HCT116 (cell line): ENCODE results near the gene WASF2. TPM values are rescaled to one million over a fixed set of nuclear protein-coding genes. Genes with fewer than 3 reads are reported as not detected.

Source experiments
- ATAC-seq: fragments of 200-7000 bp; cut with Tn5 transposase; 2 replicates; pipeline ENCODE4 v1.9.1; 2020; ENCODE audit warnings: mild to moderate bottlenecking, moderate library complexity
- BruUV-seq: library from RNA; stranded (reverse); fragments of 400-500 nt; replicated peaks from 2 replicates; lab custom pipeline; 2021; lab: Mats Ljungman, UMichigan
- CTCF ChIA-PET: fragments of 300-600 bp; sonication (Branson Sonifier 250); formaldehyde crosslinking; loops from one replicate; lab custom pipeline; 2021; ENCODE audit warnings: antibody characterized with exemption; lab: Charles Lee
- POLR2A ChIA-PET: fragments of 300-600, 350-600 bp; sonication (Branson Sonifier 250); formaldehyde crosslinking; loops from one replicate; lab custom pipeline; 2021; ENCODE audit warnings: antibody characterized with exemption; lab: Charles Lee
- RAD21 ChIA-PET, 2 experiments: fragments of 300-600 bp; sonication (Branson Sonifier 250); formaldehyde crosslinking; loops; one replicate each; lab custom pipeline; 2023; ENCODE audit warnings: low total read pairs in 2 of 2; ENCODE audit not compliant: uncharacterized antibody in 2 of 2, unreplicated experiment in 2 of 2, low non-redundant PET in 1 of 2; lab: Charles Lee
- DNase-seq: peaks from one replicate; pipeline ENCODE4 v3.0.0-alpha.2; 2010; ENCODE audit warnings: low read depth, low spot score
- H2AFZ ChIP-seq: fragments of 200-600 bp; shearing (Covaris generic), sonication (generic); 2 replicates; pipeline ENCODE4 v1.6.1; 2017; ENCODE audit warnings: low read depth, mixed run types, mixed read lengths, antibody characterized with exemption, low read length; ENCODE audit not compliant: poor library complexity, severe bottlenecking
- H3K27ac ChIP-seq: 2 replicates; pipeline ENCODE4 v1.5.1; 2012; ENCODE audit warnings: low read depth, low read length
- H3K27me3 ChIP-seq: fragments of 200-600 bp; sonication (generic); 2 replicates; pipeline ENCODE4 v1.6.1; 2016; ENCODE audit warnings: mixed run types, low read length, mixed read lengths; ENCODE audit not compliant: insufficient read depth
- H3K36me3 ChIP-seq, 2 experiments: fragments of 200-500 bp in 1 of 2; fragments of 200-600 bp in 1 of 2; sonication (Bioruptor generic) in 1 of 2; sonication (generic) in 1 of 2; 2 replicates each; pipeline versions ENCODE4 v1.5.1 to v1.6.1; 2014 to 2016; ENCODE audit warnings: low read length in 2 of 2, inconsistent platforms in 1 of 2, mixed read lengths in 1 of 2, mixed run types in 1 of 2; ENCODE audit not compliant: insufficient read depth in 2 of 2, control insufficient read depth in 1 of 2
- H3K4me1 ChIP-seq, 2 experiments: fragments of 200-600 bp in 1 of 2; sonication (generic) in 1 of 2; 2 replicates each; pipeline versions ENCODE4 v1.5.1 to v1.6.1; 2012 to 2017; ENCODE audit warnings: low read length in 2 of 2, inconsistent platforms in 1 of 2, mild to moderate bottlenecking in 1 of 2, mixed read lengths in 1 of 2, mixed run types in 1 of 2, moderate library complexity in 1 of 2; ENCODE audit not compliant: insufficient read depth in 2 of 2, control insufficient read depth in 1 of 2
- H3K4me2 ChIP-seq: fragments of 200-600 bp; sonication (generic); 2 replicates; pipeline ENCODE4 v1.6.1; 2017; ENCODE audit warnings: mixed run types, low read length, mixed read lengths
- H3K4me3 ChIP-seq, 2 experiments: fragments of 200-600 bp in 1 of 2; sonication (generic) in 1 of 2; replicated peaks in 1 of 2; 2 replicates each; pipeline ENCODE4 v1.5.1; 2011 to 2016; ENCODE audit warnings: low read length in 2 of 2, control low read depth in 1 of 2, low read depth in 1 of 2, mild to moderate bottlenecking in 1 of 2, mixed read lengths in 1 of 2, mixed run types in 1 of 2
- H3K79me2 ChIP-seq: fragments of 200-600 bp; sonication (generic); 2 replicates; pipeline ENCODE4 v1.6.1; 2017; ENCODE audit warnings: mild to moderate bottlenecking, mixed run types, low read length, moderate library complexity, mixed read lengths; ENCODE audit not compliant: insufficient read depth
- H3K9ac ChIP-seq: fragments of 200-600 bp; sonication (generic); 2 replicates; pipeline ENCODE4 v1.6.1; 2016; ENCODE audit warnings: low read length, mixed read lengths
- H3K9me2 ChIP-seq: fragments of 200-600 bp; sonication (generic), shearing (Covaris generic); 2 replicates; pipeline ENCODE4 v1.6.1; 2017; ENCODE audit warnings: mixed run types, mild to moderate bottlenecking, moderate library complexity; ENCODE audit not compliant: insufficient read depth
- H3K9me3 ChIP-seq, 2 experiments: fragments of 200-500 bp in 1 of 2; fragments of 200-600 bp in 1 of 2; sonication (Bioruptor generic) in 1 of 2; sonication (generic) in 1 of 2; 2 replicates each; pipeline ENCODE4 v1.6.1; 2014 to 2017; ENCODE audit warnings: low read length in 2 of 2, mixed read lengths in 2 of 2, inconsistent platforms in 1 of 2, low read depth in 1 of 2, mild to moderate bottlenecking in 1 of 2, mixed run types in 1 of 2, moderate library complexity in 1 of 2; ENCODE audit not compliant: control insufficient read depth in 1 of 2, insufficient read depth in 1 of 2
- H4K20me1 ChIP-seq: fragments of 200-600 bp; sonication (generic), shearing (Covaris generic); 2 replicates; pipeline ENCODE4 v1.6.1; 2017; ENCODE audit warnings: mixed run types, mild to moderate bottlenecking, moderate library complexity; ENCODE audit not compliant: insufficient read depth
- CBX3 ChIP-seq: IDR thresholded peaks from 2 replicates; pipeline ENCODE4 v1.6.1; 2012; ENCODE audit warnings: low read depth
- CEBPB ChIP-seq: IDR thresholded peaks from 2 replicates; pipeline ENCODE4 v1.6.1; 2012; ENCODE audit warnings: low read depth
- ELF1 ChIP-seq: IDR thresholded peaks from 2 replicates; pipeline ENCODE4 v1.6.1; 2012; ENCODE audit warnings: low read depth, borderline replicate concordance
- FOSL1 ChIP-seq: IDR thresholded peaks from 2 replicates; pipeline ENCODE4 v1.6.1; 2012; ENCODE audit warnings: low read depth
- JUND ChIP-seq: IDR thresholded peaks from 2 replicates; pipeline ENCODE4 v1.6.1; 2012
- POLR2A ChIP-seq: IDR thresholded peaks from 2 replicates; pipeline ENCODE4 v1.7.0; 2011; ENCODE audit warnings: borderline replicate concordance; ENCODE audit not compliant: insufficient read depth, insufficient read length; ENCODE audit errors: extremely low read depth
- POLR2AphosphoS5 ChIP-seq: IDR thresholded peaks from 2 replicates; pipeline ENCODE4 v1.6.1; 2011; ENCODE audit warnings: mild to moderate bottlenecking, low read depth, low read length, moderate library complexity
- RAD21 ChIP-seq: IDR thresholded peaks from 2 replicates; pipeline ENCODE4 v1.6.1; 2012; ENCODE audit warnings: low read depth, mild to moderate bottlenecking
- SIN3A ChIP-seq: IDR thresholded peaks from 2 replicates; pipeline ENCODE4 v1.6.1; 2012; ENCODE audit warnings: low read depth
- SP1 ChIP-seq: IDR thresholded peaks from 2 replicates; pipeline ENCODE4 v1.6.1; 2012; ENCODE audit warnings: low read depth
- SRF ChIP-seq: IDR thresholded peaks from 2 replicates; pipeline ENCODE4 v1.6.1; 2012; ENCODE audit warnings: low read depth
- TCF7L2 ChIP-seq: IDR thresholded peaks from 2 replicates; pipeline ENCODE4 v1.7.0; 2011; ENCODE audit warnings: borderline replicate concordance, inconsistent platforms; ENCODE audit not compliant: insufficient read depth, insufficient read length; ENCODE audit errors: extremely low read depth
- YY1 ChIP-seq: IDR thresholded peaks from 2 replicates; pipeline ENCODE4 v1.6.1; 2011; ENCODE audit warnings: low read length, low read depth, moderate library complexity, mild to moderate bottlenecking; ENCODE audit not compliant: insufficient replicate concordance; ENCODE audit errors: extremely low read depth
- ZFX ChIP-seq: fragments of 450-650 bp; IDR thresholded peaks from 2 replicates; pipeline ENCODE4 v1.6.1; 2017
- intact Hi-C: fragments of 100-400 bp; cut with micrococcal nuclease; formaldehyde crosslinking; loops from 2 replicates; pipeline ENCODE4 v1.10.0; 2022
- total RNA-seq: library from RNA; stranded (reverse); gene quantifications from one replicate; pipeline ENCODE4 v1.2.1, GENCODE V29; 2021; ENCODE audit not compliant: unreplicated experiment
- TF ChIP-seq, protein P1 (sequence below), 3 experiments: fragments of 200-600 bp in 1 of 3; sonication (generic) in 1 of 3; IDR thresholded peaks in 2 of 3; conservative IDR thresholded peaks in 1 of 3; 2 replicates each; pipeline ENCODE4 v1.5.1; 2012 to 2017; ENCODE audit warnings: low read depth in 2 of 3, low read length in 2 of 3, antibody characterized with exemption in 1 of 3, borderline replicate concordance in 1 of 3, control low read depth in 1 of 3, mild to moderate bottlenecking in 1 of 3, mixed read lengths in 1 of 3, mixed run types in 1 of 3, moderate library complexity in 1 of 3; ENCODE audit not compliant: insufficient read depth in 1 of 3
- TF ChIP-seq, protein P2 (sequence below): IDR thresholded peaks from 2 replicates; pipeline ENCODE4 v1.6.1; 2012; ENCODE audit warnings: low read depth
- TF ChIP-seq, protein P3 (sequence below): IDR thresholded peaks from 2 replicates; pipeline ENCODE4 v1.6.1; 2011; ENCODE audit warnings: mild to moderate bottlenecking, low read length, moderate library complexity; ENCODE audit not compliant: insufficient replicate concordance; ENCODE audit errors: extremely low read depth
- TF ChIP-seq, protein P4 (sequence below): IDR thresholded peaks from 2 replicates; pipeline ENCODE4 v1.6.1; 2012

WASF2 gene
- total RNA-seq, 1 experiment from 2014 or later = 111 TPM

DNA sequence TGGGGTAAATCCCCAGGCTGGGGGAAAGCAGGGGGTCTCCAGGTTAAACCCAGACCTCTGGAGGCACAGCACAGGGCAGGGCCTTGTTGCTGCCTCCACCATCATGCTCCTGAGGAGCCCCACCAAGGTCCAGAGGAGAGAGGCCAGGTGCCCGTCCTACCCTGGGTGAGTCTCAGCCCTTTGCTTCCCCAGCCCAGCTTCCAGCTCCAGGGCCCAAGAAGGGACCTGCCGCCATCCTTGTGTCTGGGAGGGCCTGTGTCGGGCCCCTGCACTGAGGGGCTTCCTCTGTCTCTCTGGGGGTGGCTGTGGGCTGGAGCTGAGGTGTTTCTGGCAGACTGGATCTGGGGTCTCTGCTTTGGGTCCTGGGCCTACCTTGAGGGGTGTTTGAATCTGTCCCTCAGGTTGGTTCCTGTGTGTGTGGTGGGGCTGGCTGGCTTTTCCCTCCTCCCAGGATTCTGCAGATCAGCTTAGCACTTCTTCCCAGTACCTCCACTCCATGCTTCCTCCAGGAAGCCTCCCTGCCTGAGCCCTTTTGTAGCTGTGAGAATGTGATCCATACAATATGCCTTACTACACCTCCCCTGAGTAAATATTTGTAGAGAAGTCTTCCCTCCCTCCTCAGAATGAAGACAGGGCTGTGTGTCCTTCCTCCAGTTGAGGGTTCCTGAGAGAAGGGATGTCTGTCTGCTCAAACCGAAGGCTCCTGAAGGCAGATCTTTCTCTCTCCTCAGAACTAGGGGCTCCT is 91.4 kb downstream of the WASF2 start:
- no peaks in the 10 kb centered on the region for H3K9me3 ChIP-seq
- ChIA-PET CTCF (interaction anchor here (4.2 kb wide), 1 partner anchor 98 kb away, joined by 65 read pairs; no protein-coding TSS in a partner anchor), POLR2A (no interaction called here), RAD21 (no interaction called here)
- H3K27me3 ChIP-seq = no peaks in the 10 kb centered on the region
- intact Hi-C loops = loop anchor here (5.0 kb wide), 1 partner anchor 264 kb away; no protein-coding TSS in a partner anchor
- ATAC-seq (no peak), DNase-seq (no peak)
- H2AFZ ChIP-seq = no peak overlapping the region
- H3K9me2 ChIP-seq = no peaks in the 10 kb centered on the region
- H4K20me1 ChIP-seq = no peaks in the 10 kb centered on the region
- no peak overlapping the region for H3K4me3 ChIP-seq
- BruUV-seq = no TSS peak
- H3K9ac ChIP-seq = no peak overlapping the region
- H3K4me2 ChIP-seq = no peak overlapping the region
- H3K27ac ChIP-seq = no peak overlapping the region
- H3K79me2 ChIP-seq = peaks cover 14% of the 10 kb centered on the region
- peaks cover 5 to 30% of the 10 kb centered on the region in 2 experiments for H3K4me1 ChIP-seq
- TF ChIP-seq CEBPB = no peak
- no peak for TF ChIP-seq POLR2AphosphoS5
- TF ChIP-seq, protein P1, sequence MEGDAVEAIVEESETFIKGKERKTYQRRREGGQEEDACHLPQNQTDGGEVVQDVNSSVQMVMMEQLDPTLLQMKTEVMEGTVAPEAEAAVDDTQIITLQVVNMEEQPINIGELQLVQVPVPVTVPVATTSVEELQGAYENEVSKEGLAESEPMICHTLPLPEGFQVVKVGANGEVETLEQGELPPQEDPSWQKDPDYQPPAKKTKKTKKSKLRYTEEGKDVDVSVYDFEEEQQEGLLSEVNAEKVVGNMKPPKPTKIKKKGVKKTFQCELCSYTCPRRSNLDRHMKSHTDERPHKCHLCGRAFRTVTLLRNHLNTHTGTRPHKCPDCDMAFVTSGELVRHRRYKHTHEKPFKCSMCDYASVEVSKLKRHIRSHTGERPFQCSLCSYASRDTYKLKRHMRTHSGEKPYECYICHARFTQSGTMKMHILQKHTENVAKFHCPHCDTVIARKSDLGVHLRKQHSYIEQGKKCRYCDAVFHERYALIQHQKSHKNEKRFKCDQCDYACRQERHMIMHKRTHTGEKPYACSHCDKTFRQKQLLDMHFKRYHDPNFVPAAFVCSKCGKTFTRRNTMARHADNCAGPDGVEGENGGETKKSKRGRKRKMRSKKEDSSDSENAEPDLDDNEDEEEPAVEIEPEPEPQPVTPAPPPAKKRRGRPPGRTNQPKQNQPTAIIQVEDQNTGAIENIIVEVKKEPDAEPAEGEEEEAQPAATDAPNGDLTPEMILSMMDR (IDR thresholded peaks at IDR 0.05 in 2 of 3, conservative IDR thresholded peaks at IDR 0.05 in 1 of 3; ENCODE audit: borderline replicate concordance in 1 of 3, insufficient read depth in 1 of 3, low read depth in 2 of 3, low read length in 2 of 3) = no peak
- no peak for TF ChIP-seq POLR2A
- TF ChIP-seq RAD21 = no peak
- TF ChIP-seq, protein P2, sequence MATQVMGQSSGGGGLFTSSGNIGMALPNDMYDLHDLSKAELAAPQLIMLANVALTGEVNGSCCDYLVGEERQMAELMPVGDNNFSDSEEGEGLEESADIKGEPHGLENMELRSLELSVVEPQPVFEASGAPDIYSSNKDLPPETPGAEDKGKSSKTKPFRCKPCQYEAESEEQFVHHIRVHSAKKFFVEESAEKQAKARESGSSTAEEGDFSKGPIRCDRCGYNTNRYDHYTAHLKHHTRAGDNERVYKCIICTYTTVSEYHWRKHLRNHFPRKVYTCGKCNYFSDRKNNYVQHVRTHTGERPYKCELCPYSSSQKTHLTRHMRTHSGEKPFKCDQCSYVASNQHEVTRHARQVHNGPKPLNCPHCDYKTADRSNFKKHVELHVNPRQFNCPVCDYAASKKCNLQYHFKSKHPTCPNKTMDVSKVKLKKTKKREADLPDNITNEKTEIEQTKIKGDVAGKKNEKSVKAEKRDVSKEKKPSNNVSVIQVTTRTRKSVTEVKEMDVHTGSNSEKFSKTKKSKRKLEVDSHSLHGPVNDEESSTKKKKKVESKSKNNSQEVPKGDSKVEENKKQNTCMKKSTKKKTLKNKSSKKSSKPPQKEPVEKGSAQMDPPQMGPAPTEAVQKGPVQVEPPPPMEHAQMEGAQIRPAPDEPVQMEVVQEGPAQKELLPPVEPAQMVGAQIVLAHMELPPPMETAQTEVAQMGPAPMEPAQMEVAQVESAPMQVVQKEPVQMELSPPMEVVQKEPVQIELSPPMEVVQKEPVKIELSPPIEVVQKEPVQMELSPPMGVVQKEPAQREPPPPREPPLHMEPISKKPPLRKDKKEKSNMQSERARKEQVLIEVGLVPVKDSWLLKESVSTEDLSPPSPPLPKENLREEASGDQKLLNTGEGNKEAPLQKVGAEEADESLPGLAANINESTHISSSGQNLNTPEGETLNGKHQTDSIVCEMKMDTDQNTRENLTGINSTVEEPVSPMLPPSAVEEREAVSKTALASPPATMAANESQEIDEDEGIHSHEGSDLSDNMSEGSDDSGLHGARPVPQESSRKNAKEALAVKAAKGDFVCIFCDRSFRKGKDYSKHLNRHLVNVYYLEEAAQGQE = no peak
- TF ChIP-seq SRF = no peak
- TF ChIP-seq, protein P3, sequence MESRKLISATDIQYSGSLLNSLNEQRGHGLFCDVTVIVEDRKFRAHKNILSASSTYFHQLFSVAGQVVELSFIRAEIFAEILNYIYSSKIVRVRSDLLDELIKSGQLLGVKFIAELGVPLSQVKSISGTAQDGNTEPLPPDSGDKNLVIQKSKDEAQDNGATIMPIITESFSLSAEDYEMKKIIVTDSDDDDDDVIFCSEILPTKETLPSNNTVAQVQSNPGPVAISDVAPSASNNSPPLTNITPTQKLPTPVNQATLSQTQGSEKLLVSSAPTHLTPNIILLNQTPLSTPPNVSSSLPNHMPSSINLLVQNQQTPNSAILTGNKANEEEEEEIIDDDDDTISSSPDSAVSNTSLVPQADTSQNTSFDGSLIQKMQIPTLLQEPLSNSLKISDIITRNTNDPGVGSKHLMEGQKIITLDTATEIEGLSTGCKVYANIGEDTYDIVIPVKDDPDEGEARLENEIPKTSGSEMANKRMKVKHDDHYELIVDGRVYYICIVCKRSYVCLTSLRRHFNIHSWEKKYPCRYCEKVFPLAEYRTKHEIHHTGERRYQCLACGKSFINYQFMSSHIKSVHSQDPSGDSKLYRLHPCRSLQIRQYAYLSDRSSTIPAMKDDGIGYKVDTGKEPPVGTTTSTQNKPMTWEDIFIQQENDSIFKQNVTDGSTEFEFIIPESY = no peak
- TF ChIP-seq ELF1 = no peak
- no peak for TF ChIP-seq JUND
- no peak for TF ChIP-seq FOSL1
- TF ChIP-seq, protein P4, sequence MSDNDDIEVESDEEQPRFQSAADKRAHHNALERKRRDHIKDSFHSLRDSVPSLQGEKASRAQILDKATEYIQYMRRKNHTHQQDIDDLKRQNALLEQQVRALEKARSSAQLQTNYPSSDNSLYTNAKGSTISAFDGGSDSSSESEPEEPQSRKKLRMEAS = no peak
- no peak for TF ChIP-seq ZFX
- TF ChIP-seq SIN3A = no peak
- no peak for TF ChIP-seq SP1
- no peak for TF ChIP-seq YY1
- TF ChIP-seq CBX3 = no peak
- TF ChIP-seq TCF7L2 = no peak
- peaks cover 0 to 12% of the 10 kb centered on the region in 2 experiments; a peak in 1 of 4 replicates for H3K36me3 ChIP-seq
